Fibroblast of lung (primary cell): Measurements from ENCODE around the gene ANAPC13. TPM values are rescaled to one million over a fixed set of nuclear protein-coding genes. Genes with fewer than 3 reads are reported as not detected.

Experiments used
- DNase-seq, 2 donors: peaks; one replicate each; pipeline versions ENCODE4 v3.0.0 to v3.0.0-alpha.2; 2010; ENCODE audit warnings: low read depth in 2 of 2
- H2AFZ ChIP-seq: 2 replicates; pipeline ENCODE4 v1.5.1; 2012; ENCODE audit warnings: low read length, control low read depth, inconsistent platforms
- H3K27ac ChIP-seq: 2 replicates; pipeline ENCODE4 v1.5.1; 2011; ENCODE audit warnings: low read length, control low read depth; ENCODE audit not compliant: insufficient read depth
- H3K27me3 ChIP-seq: 2 replicates; pipeline ENCODE4 v1.5.1; 2011; ENCODE audit warnings: mild to moderate bottlenecking, low read length; ENCODE audit not compliant: control insufficient read depth, insufficient read depth
- H3K36me3 ChIP-seq: 2 replicates; pipeline ENCODE4 v1.5.1; 2011; ENCODE audit warnings: low read length; ENCODE audit not compliant: control insufficient read depth, insufficient read depth
- H3K4me1 ChIP-seq: 2 replicates; pipeline ENCODE4 v1.5.1; 2011; ENCODE audit warnings: low read length; ENCODE audit not compliant: control insufficient read depth, insufficient read depth; ENCODE audit errors: extremely low read depth
- H3K4me2 ChIP-seq: 2 replicates; pipeline ENCODE4 v1.5.1; 2011; ENCODE audit warnings: low read length, control low read depth; ENCODE audit not compliant: insufficient read depth; ENCODE audit errors: extremely low read depth
- H3K4me3 ChIP-seq, 4 experiments: fragments of 200-600 bp in 1 of 4; sonication (generic) in 1 of 4; replicated peaks in 1 of 4; 2 replicates each; pipeline ENCODE4 v1.5.1; 2011 to 2016; ENCODE audit warnings: low read length in 4 of 4, low read depth in 3 of 4, mild to moderate bottlenecking in 3 of 4, control low read depth in 2 of 4, inconsistent platforms in 1 of 4, mixed read lengths in 1 of 4; ENCODE audit not compliant: insufficient read depth in 1 of 4; ENCODE audit errors: control extremely low read depth in 1 of 4
- H3K79me2 ChIP-seq: 2 replicates; pipeline ENCODE4 v1.5.1; 2012; ENCODE audit warnings: mild to moderate bottlenecking, low read length, inconsistent platforms; ENCODE audit not compliant: control insufficient read depth, insufficient read depth
- H3K9ac ChIP-seq: 2 replicates; pipeline ENCODE4 v1.5.1; 2011; ENCODE audit warnings: mild to moderate bottlenecking, low read length, control low read depth; ENCODE audit not compliant: insufficient read depth
- H3K9me3 ChIP-seq: 2 replicates; pipeline ENCODE4 v1.5.1; 2012; ENCODE audit warnings: low read depth, low read length; ENCODE audit not compliant: control insufficient read depth, insufficient read depth
- H4K20me1 ChIP-seq: 2 replicates; pipeline ENCODE4 v1.5.1; 2011; ENCODE audit warnings: low read length; ENCODE audit not compliant: control insufficient read depth, insufficient read depth; ENCODE audit errors: extremely low read depth
- EZH2 ChIP-seq: IDR thresholded peaks from 2 replicates; pipeline ENCODE4 v1.5.1; 2012; ENCODE audit warnings: low read length, control low read depth, mild to moderate bottlenecking; ENCODE audit errors: missing control alignments
- polyA plus RNA-seq, 2 donors: library from polyadenylated mRNA; depleted of rRNA in 1 of 2; stranded (reverse) in 1 of 2; unstranded in 1 of 2; fragments of >200 nt; gene quantifications; 2 replicates each; pipeline ENCODE4 v1.2.1, GENCODE V29; 2011 to 2012; ENCODE audit warnings: missing spikeins in 1 of 2
- total RNA-seq: library from RNA; depleted of rRNA; stranded (reverse); fragments of >200 nt; gene quantifications from 2 replicates; pipeline ENCODE4 v1.2.1, GENCODE V29; 2014
- TF ChIP-seq, protein P1 (sequence below), 2 donors: IDR thresholded peaks in 1 of 2; conservative IDR thresholded peaks in 1 of 2; 1 replicate in 1 of 2; 2 replicates in 1 of 2; pipeline ENCODE4 v1.5.1; 2011 to 2012; ENCODE audit warnings: low read length in 2 of 2, control low read depth in 1 of 2, inconsistent platforms in 1 of 2, low read depth in 1 of 2, mild to moderate bottlenecking in 1 of 2

The ANAPC13 gene
- total and polyA plus RNA-seq, 2 donors (not counting 1 experiment from before 2014, with no cell fraction given): 93.3 to 110 TPM

DNA sequence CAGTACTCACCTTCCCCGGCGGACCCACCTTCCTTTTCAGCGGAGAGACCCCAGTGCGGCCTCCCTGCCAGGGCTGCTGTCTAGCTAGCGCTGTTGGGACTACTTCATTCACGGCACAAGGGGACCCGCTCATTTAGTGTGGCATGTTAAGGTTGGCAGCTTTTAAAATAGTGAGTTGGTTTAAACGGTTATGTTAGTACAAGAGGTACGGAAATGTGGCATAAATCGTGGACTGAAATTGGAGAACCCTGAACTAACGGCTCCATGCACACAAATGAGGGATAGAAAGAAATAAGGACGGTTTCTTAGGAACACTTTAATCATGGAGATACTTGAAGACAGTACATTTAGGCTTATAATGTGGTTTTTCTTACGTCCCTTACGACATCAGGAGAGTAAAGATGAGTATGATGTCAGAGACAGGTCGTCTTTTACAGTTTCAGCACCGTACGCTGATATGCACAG, 824 bp upstream of the ANAPC13 start:
- peak; percentile 43 to 52 for DNase-seq
- Histone ChIP-seq H3K79me2 (peaks cover 37% of the 10 kb centered on the region), H2AFZ (peak overlapping the region; percentile 69)

DNA sequence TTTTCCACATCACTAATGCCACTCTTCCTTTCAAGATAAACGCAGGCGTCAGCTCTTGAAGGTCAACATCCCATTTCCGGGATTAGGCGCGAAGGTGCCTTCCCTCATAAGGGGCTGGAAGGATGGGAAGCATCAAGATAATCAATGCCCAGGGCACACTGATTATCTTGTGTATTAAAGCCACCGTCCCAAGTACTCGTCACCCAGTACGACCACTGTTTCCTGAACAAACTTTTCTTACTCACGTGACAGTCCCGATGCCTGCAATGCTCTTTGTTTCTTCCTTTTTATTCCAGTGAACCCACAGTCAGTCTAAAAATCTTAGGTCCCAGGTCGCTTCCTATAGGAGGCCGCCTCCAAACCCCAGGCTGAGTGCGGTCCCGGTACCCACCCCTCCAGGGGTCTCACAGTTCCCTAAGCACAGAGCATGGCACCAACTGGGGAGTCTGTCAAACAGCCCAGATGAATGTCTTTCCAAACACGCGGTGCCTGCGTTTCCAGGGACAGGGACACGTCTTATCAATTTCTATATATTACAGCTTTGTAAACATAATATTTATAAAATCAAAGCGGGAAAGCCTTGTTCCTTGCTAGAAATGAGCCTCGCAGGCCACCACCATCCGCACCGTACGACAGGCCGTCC, 589 bp downstream of the ANAPC13 start:
- Histone ChIP-seq H3K79me2 (peaks cover 42% of the 10 kb centered on the region), H4K20me1 (no peaks in the 10 kb centered on the region), H3K27me3 (no peaks in the 10 kb centered on the region), H3K4me2 (peak overlapping the region; percentile 98), H3K9me3 (no peaks in the 10 kb centered on the region), H3K4me3 (peak overlapping the region; percentile 71 to 92 (median 80)), H3K9ac (peak overlapping the region; percentile 96), H3K36me3 (peaks cover 8% of the 10 kb centered on the region), H2AFZ (peak overlapping the region; percentile 40), H3K27ac (peak overlapping the region; percentile 98), H3K4me1 (peaks cover 20% of the 10 kb centered on the region)
- TF ChIP-seq, protein P1, sequence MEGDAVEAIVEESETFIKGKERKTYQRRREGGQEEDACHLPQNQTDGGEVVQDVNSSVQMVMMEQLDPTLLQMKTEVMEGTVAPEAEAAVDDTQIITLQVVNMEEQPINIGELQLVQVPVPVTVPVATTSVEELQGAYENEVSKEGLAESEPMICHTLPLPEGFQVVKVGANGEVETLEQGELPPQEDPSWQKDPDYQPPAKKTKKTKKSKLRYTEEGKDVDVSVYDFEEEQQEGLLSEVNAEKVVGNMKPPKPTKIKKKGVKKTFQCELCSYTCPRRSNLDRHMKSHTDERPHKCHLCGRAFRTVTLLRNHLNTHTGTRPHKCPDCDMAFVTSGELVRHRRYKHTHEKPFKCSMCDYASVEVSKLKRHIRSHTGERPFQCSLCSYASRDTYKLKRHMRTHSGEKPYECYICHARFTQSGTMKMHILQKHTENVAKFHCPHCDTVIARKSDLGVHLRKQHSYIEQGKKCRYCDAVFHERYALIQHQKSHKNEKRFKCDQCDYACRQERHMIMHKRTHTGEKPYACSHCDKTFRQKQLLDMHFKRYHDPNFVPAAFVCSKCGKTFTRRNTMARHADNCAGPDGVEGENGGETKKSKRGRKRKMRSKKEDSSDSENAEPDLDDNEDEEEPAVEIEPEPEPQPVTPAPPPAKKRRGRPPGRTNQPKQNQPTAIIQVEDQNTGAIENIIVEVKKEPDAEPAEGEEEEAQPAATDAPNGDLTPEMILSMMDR (conservative IDR thresholded peaks at IDR 0.05 in 1 of 2, IDR thresholded peaks at IDR 0.05 in 1 of 2; ENCODE audit: low read depth in 1 of 2, low read length in 2 of 2): no peak
- TF ChIP-seq EZH2: no peak
- DNase-seq: peak in 1 of 2 donors; percentile 28

More for the DNA sequence above, 824 bp upstream of the ANAPC13 start:
- no peaks in the 10 kb centered on the region for H3K36me3 ChIP-seq
- H4K20me1 ChIP-seq: no peaks in the 10 kb centered on the region
- no peaks in the 10 kb centered on the region for H3K27me3 ChIP-seq
- peak overlapping the region; percentile 97 for H3K4me2 ChIP-seq
- no peak for TF ChIP-seq EZH2
- TF ChIP-seq, protein P1 (conservative IDR thresholded peaks at IDR 0.05 in 1 of 2, IDR thresholded peaks at IDR 0.05 in 1 of 2; ENCODE audit: low read depth in 1 of 2, low read length in 2 of 2): no peak
- H3K9ac ChIP-seq: peak overlapping the region; percentile 96
- no peaks in the 10 kb centered on the region for H3K9me3 ChIP-seq
- H3K27ac ChIP-seq: peak overlapping the region; percentile 98
- peak overlapping the region; percentile 71 to 92 (median 82) for H3K4me3 ChIP-seq
- H3K4me1 ChIP-seq: peaks cover 18% of the 10 kb centered on the region

DNA sequence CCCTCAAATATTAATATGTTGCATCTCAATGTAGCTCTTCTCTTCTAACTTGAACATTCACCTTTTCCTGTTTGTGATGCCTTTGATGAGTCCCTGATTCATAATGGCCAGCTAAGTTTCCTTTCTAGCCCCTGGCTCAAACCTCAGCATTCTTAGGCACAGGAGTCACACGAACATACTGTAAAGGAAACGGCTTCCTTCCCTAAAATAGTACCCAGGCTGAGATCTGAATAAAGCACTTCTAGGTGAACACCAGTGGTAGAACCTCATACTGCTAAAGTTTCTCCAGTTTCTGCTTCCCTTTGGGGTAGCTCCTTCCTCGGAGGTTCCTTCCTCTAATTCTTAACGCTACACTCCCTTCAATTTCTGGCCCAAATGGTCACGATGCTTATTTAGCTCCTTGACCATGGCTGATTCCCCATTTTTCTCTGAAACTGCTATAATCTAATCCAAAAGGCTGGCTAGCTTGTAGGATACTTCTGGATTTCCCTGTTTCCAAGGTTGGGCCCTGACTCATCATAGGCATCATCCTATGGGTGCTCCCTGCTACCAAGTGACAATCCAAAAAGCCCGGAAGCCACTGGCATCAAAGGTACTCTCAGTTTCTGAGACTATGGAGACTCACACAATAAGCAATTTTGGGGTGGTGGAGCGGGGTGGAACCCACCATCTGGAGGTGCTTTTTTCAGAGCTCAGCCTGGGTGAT, 2.4 kb downstream of the ANAPC13 start:
- Histone ChIP-seq H3K36me3 (peaks cover 10% of the 10 kb centered on the region), H2AFZ (no peak overlapping the region), H3K4me1 (peaks cover 20% of the 10 kb centered on the region), H3K9me3 (no peaks in the 10 kb centered on the region), H4K20me1 (no peaks in the 10 kb centered on the region), H3K79me2 (peaks cover 40% of the 10 kb centered on the region), H3K9ac (no peak overlapping the region), H3K4me2 (peak overlapping the region; percentile 44), H3K4me3 (peak overlapping the region in 1 of 4 experiments; percentile 18), H3K27me3 (no peaks in the 10 kb centered on the region), H3K27ac (peak overlapping the region; percentile 98)
- no peak for TF ChIP-seq EZH2
- TF ChIP-seq, protein P1 (conservative IDR thresholded peaks at IDR 0.05 in 1 of 2, IDR thresholded peaks at IDR 0.05 in 1 of 2; ENCODE audit: low read depth in 1 of 2, low read length in 2 of 2): no peak
- peak; percentile 47 to 93 for DNase-seq
